H1 (cell line): ENCODE data around the gene OR13C2. TPM values are rescaled to one million over a fixed set of nuclear protein-coding genes. Genes with fewer than 3 reads are reported as not detected.

Source experiments
- CTCF ChIA-PET: fragments of 300-600 bp; sonication (Branson Sonifier 250); formaldehyde crosslinking; loops from one replicate; lab custom pipeline; 2021; ENCODE audit not compliant: partially characterized antibody; lab: Charles Lee
- POLR2A ChIA-PET: fragments of 300-600 bp; sonication (Branson Sonifier 250); formaldehyde crosslinking; loops from one replicate; lab custom pipeline; 2021; ENCODE audit warnings: inconsistent platforms; ENCODE audit not compliant: partially characterized antibody; lab: Charles Lee
- DNase-seq, 2 experiments: peaks; one replicate each; pipeline versions ENCODE4 v3.0.0 to v3.0.0-alpha.2; 2010 to 2022; ENCODE audit warnings: low spot score in 2 of 2, low read depth in 1 of 2, mixed read lengths in 1 of 2
- FAIRE-seq: peaks from 2 replicates; lab custom pipeline; 2011; peaks lifted over from hg19 to GRCh38; lab: Jason Lieb, UNC
- H2AFZ ChIP-seq: 2 replicates; pipeline ENCODE4 v1.8.1; 2012; ENCODE audit warnings: low read length, inconsistent platforms
- H2AK5ac ChIP-seq: 2 replicates; pipeline ENCODE4 v1.6.1; 2013; ENCODE audit warnings: low read depth, low read length
- H2BK120ac ChIP-seq: replicated peaks from 2 replicates; pipeline ENCODE3; 2013; ENCODE audit warnings: low read depth, low read length, inconsistent platforms
- H2BK12ac ChIP-seq: 2 replicates; pipeline ENCODE4 v1.6.1; 2013; ENCODE audit warnings: low read depth, low read length
- H2BK15ac ChIP-seq: 2 replicates; pipeline ENCODE4 v1.6.1; 2013; ENCODE audit warnings: low read length
- H2BK20ac ChIP-seq: 2 replicates; pipeline ENCODE4 v1.6.1; 2013; ENCODE audit warnings: low read length
- H2BK5ac ChIP-seq: 2 replicates; pipeline ENCODE4 v1.6.1; 2013; ENCODE audit warnings: low read depth, low read length
- H3K14ac ChIP-seq: 2 replicates; pipeline ENCODE4 v1.6.1; 2013; ENCODE audit warnings: inconsistent platforms; ENCODE audit not compliant: insufficient read length
- H3K18ac ChIP-seq: 2 replicates; pipeline ENCODE4 v1.6.1; 2013; ENCODE audit warnings: low read length; ENCODE audit errors: extremely low read depth
- H3K23ac ChIP-seq: 2 replicates; pipeline ENCODE4 v1.6.1; 2013; ENCODE audit warnings: inconsistent platforms; ENCODE audit not compliant: insufficient read length
- H3K23me2 ChIP-seq: 2 replicates; pipeline ENCODE4 v1.6.1; 2013; ENCODE audit warnings: low read depth, low read length
- H3K27ac ChIP-seq: 2 replicates; pipeline ENCODE4 v1.6.1; 2011; ENCODE audit warnings: low read depth, low read length, inconsistent platforms
- H3K27me3 ChIP-seq, 4 experiments: replicated peaks in 1 of 4; 1 replicate in 1 of 4; 2 replicates in 3 of 4; pipeline versions ENCODE4 v1.6.1 to v1.8.1; 2011 to 2013; ENCODE audit warnings: low read length in 3 of 4, mild to moderate bottlenecking in 3 of 4, inconsistent platforms in 2 of 4, mixed read lengths in 2 of 4, moderate library complexity in 1 of 4; ENCODE audit not compliant: control insufficient read depth in 3 of 4, insufficient read depth in 3 of 4; ENCODE audit errors: extremely low read depth in 1 of 4
- H3K36me3 ChIP-seq, 4 experiments: 2 replicates each; pipeline versions ENCODE4 v1.6.1 to v1.8.1; 2011 to 2013; ENCODE audit warnings: mild to moderate bottlenecking in 4 of 4, low read length in 3 of 4, moderate library complexity in 2 of 4, control low read depth in 1 of 4, inconsistent platforms in 1 of 4; ENCODE audit not compliant: insufficient read depth in 4 of 4, control insufficient read depth in 2 of 4
- H3K4ac ChIP-seq: replicated peaks from 2 replicates; pipeline ENCODE3; 2013; ENCODE audit warnings: low read length, low read depth, mixed read lengths, inconsistent platforms; ENCODE audit not compliant: insufficient read length
- H3K4me1 ChIP-seq, 4 experiments: replicated peaks in 1 of 4; 1 replicate in 1 of 4; 2 replicates in 3 of 4; pipeline versions ENCODE4 v1.6.1 to v1.8.1; 2011 to 2013; ENCODE audit warnings: low read length in 3 of 4, inconsistent platforms in 2 of 4, mixed read lengths in 1 of 4; ENCODE audit not compliant: insufficient read depth in 4 of 4, control insufficient read depth in 3 of 4
- H3K4me2 ChIP-seq, 2 experiments: 2 replicates each; pipeline versions ENCODE4 v1.6.1 to v1.8.1; 2011 to 2013; ENCODE audit warnings: low read depth in 2 of 2, low read length in 2 of 2, control low read depth in 1 of 2, inconsistent platforms in 1 of 2, mild to moderate bottlenecking in 1 of 2; ENCODE audit not compliant: insufficient read depth in 1 of 2
- H3K4me3 ChIP-seq, 4 experiments: fragments of 200-600, 300-600 bp in 1 of 4; sonication (generic), shearing (Covaris generic), sonication (Bioruptor Twin) in 1 of 4; 2 replicates each; pipeline versions ENCODE4 v1.5.1 to v1.8.1; 2011 to 2016; ENCODE audit warnings: low read length in 4 of 4, low read depth in 3 of 4, control low read depth in 2 of 4, inconsistent platforms in 2 of 4, mild to moderate bottlenecking in 2 of 4, mixed read lengths in 1 of 4, moderate library complexity in 1 of 4; ENCODE audit not compliant: insufficient read depth in 2 of 4; ENCODE audit errors: extremely low read depth in 1 of 4
- H3K56ac ChIP-seq: replicated peaks from 2 replicates; pipeline ENCODE3; 2013; ENCODE audit warnings: low read depth, mild to moderate bottlenecking, mixed read lengths, low read length, inconsistent platforms; ENCODE audit not compliant: insufficient read length
- H3K79me1 ChIP-seq: 2 replicates; pipeline ENCODE4 v1.6.1; 2013; ENCODE audit warnings: low read depth, low read length, control low read depth
- H3K79me2 ChIP-seq, 2 experiments: 2 replicates each; pipeline versions ENCODE4 v1.6.1 to v1.8.1; 2012 to 2013; ENCODE audit warnings: low read length in 2 of 2, mild to moderate bottlenecking in 2 of 2, inconsistent platforms in 1 of 2; ENCODE audit not compliant: insufficient read depth in 2 of 2, control insufficient read depth in 1 of 2
- H3K9ac ChIP-seq, 4 experiments: replicated peaks in 1 of 4; 1 replicate in 1 of 4; 2 replicates in 3 of 4; pipeline versions ENCODE4 v1.6.1 to v1.8.1; 2011 to 2013; ENCODE audit warnings: low read depth in 3 of 4, low read length in 3 of 4, control low read depth in 2 of 4, mild to moderate bottlenecking in 2 of 4, moderate library complexity in 2 of 4, inconsistent platforms in 1 of 4; ENCODE audit errors: extremely low read depth in 1 of 4
- H3K9me3 ChIP-seq, 2 experiments: 2 replicates each; pipeline versions ENCODE4 v1.6.1 to v1.8.1; 2012 to 2013; ENCODE audit warnings: mild to moderate bottlenecking in 2 of 2, moderate library complexity in 2 of 2, control low read depth in 1 of 2, inconsistent platforms in 1 of 2, low read depth in 1 of 2, low read length in 1 of 2, mixed read lengths in 1 of 2; ENCODE audit not compliant: insufficient read depth in 2 of 2
- H4K20me1 ChIP-seq, 2 experiments: replicated peaks in 1 of 2; 2 replicates each; pipeline versions ENCODE3 to v1.8.1; 2011 to 2013; ENCODE audit warnings: inconsistent platforms in 2 of 2, low read length in 2 of 2, mild to moderate bottlenecking in 1 of 2; ENCODE audit not compliant: insufficient read depth in 2 of 2, control insufficient read depth in 1 of 2
- H4K5ac ChIP-seq: 2 replicates; pipeline ENCODE4 v1.6.1; 2013; ENCODE audit warnings: low read length, low read depth, mixed read lengths, inconsistent platforms; ENCODE audit not compliant: insufficient read length
- H4K8ac ChIP-seq: 2 replicates; pipeline ENCODE4 v1.8.0; 2013; ENCODE audit warnings: mild to moderate bottlenecking, moderate library complexity, low read length, inconsistent platforms; ENCODE audit not compliant: insufficient read depth; ENCODE audit errors: extremely low read depth
- H4K91ac ChIP-seq: replicated peaks from 2 replicates; pipeline ENCODE3; 2013; ENCODE audit warnings: low read length, mixed read lengths, inconsistent platforms; ENCODE audit not compliant: insufficient read length
- CHD1 ChIP-seq: IDR thresholded peaks from 2 replicates; pipeline ENCODE4 v1.6.1; 2012; ENCODE audit warnings: low read depth, low read length, improper control_type of control experiment
- CHD2 ChIP-seq: IDR thresholded peaks from 2 replicates; pipeline ENCODE4 v1.6.1; 2012; ENCODE audit warnings: low read length, improper control_type of control experiment
- EGR1 ChIP-seq: IDR thresholded peaks from 2 replicates; pipeline ENCODE4 v1.6.1; 2011; ENCODE audit warnings: low read depth, low read length, borderline replicate concordance
- EP300 ChIP-seq, 2 experiments: IDR thresholded peaks; 1 replicate in 1 of 2; 2 replicates in 1 of 2; pipeline ENCODE4 v1.6.1; 2011 to 2012; ENCODE audit warnings: low read depth in 2 of 2, low read length in 2 of 2, mild to moderate bottlenecking in 2 of 2, borderline replicate concordance in 1 of 2, inconsistent platforms in 1 of 2, moderate library complexity in 1 of 2
- GABPA ChIP-seq: IDR thresholded peaks from 2 replicates; pipeline ENCODE4 v1.6.1; 2011; ENCODE audit warnings: mild to moderate bottlenecking, low read length, moderate library complexity, borderline replicate concordance; ENCODE audit not compliant: insufficient read depth
- HDAC6 ChIP-seq: IDR thresholded peaks from one replicate; pipeline ENCODE4 v1.7.1; 2012; ENCODE audit warnings: low read depth, mild to moderate bottlenecking, inconsistent platforms, low read length, moderate library complexity
- PHF8 ChIP-seq: fragments of 200-600 bp; sonication (generic); conservative IDR thresholded peaks from 2 replicates; pipeline ENCODE4 v1.7.1; 2012; ENCODE audit warnings: low read depth, mild to moderate bottlenecking, inconsistent platforms, low read length, moderate library complexity
- RBBP5 ChIP-seq: IDR thresholded peaks from 2 replicates; pipeline ENCODE4 v1.7.1; 2012; ENCODE audit warnings: low read depth, mild to moderate bottlenecking, inconsistent platforms, low read length, moderate library complexity, borderline replicate concordance
- TAF7 ChIP-seq: optimal IDR thresholded peaks from 2 replicates; pipeline ENCODE3; 2011; ENCODE audit warnings: low read depth, mild to moderate bottlenecking, inconsistent platforms, low read length, moderate library complexity, borderline replicate concordance
- WGBS, 2 experiments: shearing (Covaris generic) in 1 of 2; methylation state at CpG; one replicate each; pipeline versions ENCODE4 v1.1.6 to v1.1.7; 2013 to 2015; ENCODE audit warnings: low lambda C conversion rate in 2 of 2, mixed read lengths in 2 of 2, inconsistent platforms in 1 of 2, low coverage in 1 of 2, missing lambda C conversion rate in 1 of 2; ENCODE audit not compliant: insufficient replicate concordance in 2 of 2, insufficient coverage in 1 of 2, insufficient read length in 1 of 2; ENCODE audit errors: extremely low coverage in 1 of 2, missing lambda C conversion rate in 1 of 2; 5-methylcytosine and 5-hydroxymethylcytosine counted together
- polyA plus RNA-seq, 7 experiments: library from polyadenylated mRNA; depleted of rRNA in 3 of 7; stranded (reverse) in 5 of 7; unstranded in 2 of 7; fragments of >200 nt in 5 of 7; fragments of 200-250 nt in 2 of 7; gene quantifications; 1 replicate in 5 of 7; 2 replicates in 1 of 7; 4 replicates in 1 of 7; pipeline versions ENCODE4 v1.2.1 to v1.2.3, GENCODE V29; 2011 to 2013; ENCODE audit warnings: missing spikeins in 2 of 7, mixed read lengths in 2 of 7
- total RNA-seq: library from RNA; stranded (reverse); fragmentation: NEBNext Ultra II Directional; extraction: Animal tissue kit (Norgen Biotek cat#: 25700); gene quantifications from 2 replicates; pipeline ENCODE4 v1.2.1, GENCODE V29; 2021
- TF ChIP-seq, protein P1 (sequence below): IDR thresholded peaks from 2 replicates; pipeline ENCODE4 v1.6.1; 2011; ENCODE audit warnings: low read depth, mild to moderate bottlenecking, low read length; ENCODE audit not compliant: insufficient read depth
- TF ChIP-seq, protein P2 (sequence below), 3 experiments: IDR thresholded peaks; 1 replicate in 2 of 3; 2 replicates in 1 of 3; pipeline versions ENCODE4 v1.5.1 to v1.6.1; 2011; ENCODE audit warnings: low read length in 3 of 3, mild to moderate bottlenecking in 3 of 3, inconsistent platforms in 2 of 3, low read depth in 1 of 3, moderate library complexity in 1 of 3; ENCODE audit not compliant: insufficient read depth in 1 of 3; ENCODE audit errors: control extremely low read depth in 1 of 3

Gene OR13C2
- total and polyA plus RNA-seq, 2 of the 8 experiments (the other 6 are each of a cell fraction or from before 2014, with no cell fraction given), result not detected

GRCh38 chr9:104575456-104575855 lies 30.0 kb downstream of the OR13C2 start:
- no peak for FAIRE-seq
- CTCF ChIA-PET, result no interaction called here
- Histone ChIP-seq H2BK20ac (no peak overlapping the region), H4K91ac (no peak overlapping the region), H3K4me1 (no peaks in the 10 kb centered on the region), H4K5ac (no peak overlapping the region), H2BK12ac (no peak overlapping the region), H2BK5ac (no peak overlapping the region), H3K27ac (no peak overlapping the region), H3K4me2 (no peak overlapping the region), H3K18ac (no peak overlapping the region), H3K79me1 (no peaks in the 10 kb centered on the region), H3K9ac (no peak overlapping the region), H2AK5ac (no peak overlapping the region), H3K56ac (no peak overlapping the region), H3K36me3 (no peaks in the 10 kb centered on the region), H3K27me3 (no peaks in the 10 kb centered on the region), H3K79me2 (no peaks in the 10 kb centered on the region), H4K8ac (no peak overlapping the region), H3K4me3 (no peak overlapping the region), H4K20me1 (no peaks in the 10 kb centered on the region), H2BK120ac (no peak overlapping the region), H2BK15ac (no peak overlapping the region), H3K9me3 (no peaks in the 10 kb centered on the region), H3K14ac (no peak overlapping the region), H3K23ac (no peak overlapping the region), H2AFZ (no peak overlapping the region), H3K4ac (no peak overlapping the region), H3K23me2 (no peaks in the 10 kb centered on the region)
- no peak for DNase-seq
- 93% methylated on average over 2 of the region's 2 CpGs; no CpG with 5 or more reads in 1 of the 2 experiments for WGBS, 2 experiments
- POLR2A ChIA-PET, result no interaction called here
- TF ChIP-seq GABPA, result no peak
- TF ChIP-seq TAF7, result no peak
- no peak for TF ChIP-seq PHF8
- TF ChIP-seq, protein P1, sequence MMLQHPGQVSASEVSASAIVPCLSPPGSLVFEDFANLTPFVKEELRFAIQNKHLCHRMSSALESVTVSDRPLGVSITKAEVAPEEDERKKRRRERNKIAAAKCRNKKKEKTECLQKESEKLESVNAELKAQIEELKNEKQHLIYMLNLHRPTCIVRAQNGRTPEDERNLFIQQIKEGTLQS, result no peak
- no peak for TF ChIP-seq HDAC6
- TF ChIP-seq CHD2, result no peak
- no peak for TF ChIP-seq EP300 (IDR thresholded peaks at IDR 0.05; ENCODE audit: borderline replicate concordance in 1 of 2, low read depth in 2 of 2, low read length in 2 of 2)
- no peak for TF ChIP-seq RBBP5
- no peak for TF ChIP-seq EGR1
- TF ChIP-seq, protein P2, sequence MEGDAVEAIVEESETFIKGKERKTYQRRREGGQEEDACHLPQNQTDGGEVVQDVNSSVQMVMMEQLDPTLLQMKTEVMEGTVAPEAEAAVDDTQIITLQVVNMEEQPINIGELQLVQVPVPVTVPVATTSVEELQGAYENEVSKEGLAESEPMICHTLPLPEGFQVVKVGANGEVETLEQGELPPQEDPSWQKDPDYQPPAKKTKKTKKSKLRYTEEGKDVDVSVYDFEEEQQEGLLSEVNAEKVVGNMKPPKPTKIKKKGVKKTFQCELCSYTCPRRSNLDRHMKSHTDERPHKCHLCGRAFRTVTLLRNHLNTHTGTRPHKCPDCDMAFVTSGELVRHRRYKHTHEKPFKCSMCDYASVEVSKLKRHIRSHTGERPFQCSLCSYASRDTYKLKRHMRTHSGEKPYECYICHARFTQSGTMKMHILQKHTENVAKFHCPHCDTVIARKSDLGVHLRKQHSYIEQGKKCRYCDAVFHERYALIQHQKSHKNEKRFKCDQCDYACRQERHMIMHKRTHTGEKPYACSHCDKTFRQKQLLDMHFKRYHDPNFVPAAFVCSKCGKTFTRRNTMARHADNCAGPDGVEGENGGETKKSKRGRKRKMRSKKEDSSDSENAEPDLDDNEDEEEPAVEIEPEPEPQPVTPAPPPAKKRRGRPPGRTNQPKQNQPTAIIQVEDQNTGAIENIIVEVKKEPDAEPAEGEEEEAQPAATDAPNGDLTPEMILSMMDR (IDR thresholded peaks at IDR 0.05; ENCODE audit: control extremely low read depth in 1 of 3, insufficient read depth in 1 of 3, low read depth in 1 of 3, low read length in 3 of 3), result no peak
- no peak for TF ChIP-seq CHD1
